ENCODE results near the gene MGAT4A. TPM values are rescaled to one million over a fixed set of nuclear protein-coding genes. Genes with fewer than 3 reads are reported as not detected.

The MGAT4A gene
- total and polyA plus RNA-seq, 7 donors, result 9.5 to 28.2 (median 21.6) TPM

DNA sequence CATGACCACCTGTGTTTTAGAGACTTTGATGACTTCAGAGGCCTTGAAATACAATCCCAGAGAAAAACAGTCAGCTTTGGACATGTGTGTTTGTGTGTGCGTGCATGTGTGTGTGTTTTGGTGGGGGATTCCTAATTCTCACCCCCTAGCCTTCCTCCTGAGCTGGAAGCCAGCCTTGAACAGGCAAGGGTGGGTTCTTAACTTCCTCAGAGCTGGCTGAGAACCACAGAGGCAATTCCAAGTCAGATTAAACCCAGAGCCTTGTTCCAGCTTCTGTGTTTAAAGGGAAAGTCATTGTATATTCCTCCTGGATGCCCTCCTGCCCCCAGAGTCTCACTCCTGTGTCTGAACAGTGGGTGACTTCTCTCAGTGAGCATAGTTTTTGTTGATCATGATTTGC, 45.2 kb upstream of the MGAT4A start:
- TF ChIP-seq POLR2AphosphoS5 (IDR thresholded peaks at IDR 0.05), result no peak
- no peak for TF ChIP-seq EP300 (IDR thresholded peaks at IDR 0.05)
- no peak for TF ChIP-seq POLR2A (IDR thresholded peaks at IDR 0.05)
- TF ChIP-seq, protein P1, sequence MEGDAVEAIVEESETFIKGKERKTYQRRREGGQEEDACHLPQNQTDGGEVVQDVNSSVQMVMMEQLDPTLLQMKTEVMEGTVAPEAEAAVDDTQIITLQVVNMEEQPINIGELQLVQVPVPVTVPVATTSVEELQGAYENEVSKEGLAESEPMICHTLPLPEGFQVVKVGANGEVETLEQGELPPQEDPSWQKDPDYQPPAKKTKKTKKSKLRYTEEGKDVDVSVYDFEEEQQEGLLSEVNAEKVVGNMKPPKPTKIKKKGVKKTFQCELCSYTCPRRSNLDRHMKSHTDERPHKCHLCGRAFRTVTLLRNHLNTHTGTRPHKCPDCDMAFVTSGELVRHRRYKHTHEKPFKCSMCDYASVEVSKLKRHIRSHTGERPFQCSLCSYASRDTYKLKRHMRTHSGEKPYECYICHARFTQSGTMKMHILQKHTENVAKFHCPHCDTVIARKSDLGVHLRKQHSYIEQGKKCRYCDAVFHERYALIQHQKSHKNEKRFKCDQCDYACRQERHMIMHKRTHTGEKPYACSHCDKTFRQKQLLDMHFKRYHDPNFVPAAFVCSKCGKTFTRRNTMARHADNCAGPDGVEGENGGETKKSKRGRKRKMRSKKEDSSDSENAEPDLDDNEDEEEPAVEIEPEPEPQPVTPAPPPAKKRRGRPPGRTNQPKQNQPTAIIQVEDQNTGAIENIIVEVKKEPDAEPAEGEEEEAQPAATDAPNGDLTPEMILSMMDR (IDR thresholded peaks at IDR 0.05), result no peak
- WGBS, 2 donors, result 84 to 91% methylated on average over 1 of the region's 1 CpG
- no peaks in the 10 kb centered on the region for H3K4me1 ChIP-seq
- H3K27me3 ChIP-seq, result no peaks in the 10 kb centered on the region
- intact Hi-C loops (cut with DNase I), result no loop called here
- no peaks in the 10 kb centered on the region for H3K36me3 ChIP-seq
- no peaks in the 10 kb centered on the region for H3K9me3 ChIP-seq
- H3K27ac ChIP-seq, result no peak overlapping the region
- H3K4me3 ChIP-seq, result no peak overlapping the region
- DNase-seq, result no peak

DNA sequence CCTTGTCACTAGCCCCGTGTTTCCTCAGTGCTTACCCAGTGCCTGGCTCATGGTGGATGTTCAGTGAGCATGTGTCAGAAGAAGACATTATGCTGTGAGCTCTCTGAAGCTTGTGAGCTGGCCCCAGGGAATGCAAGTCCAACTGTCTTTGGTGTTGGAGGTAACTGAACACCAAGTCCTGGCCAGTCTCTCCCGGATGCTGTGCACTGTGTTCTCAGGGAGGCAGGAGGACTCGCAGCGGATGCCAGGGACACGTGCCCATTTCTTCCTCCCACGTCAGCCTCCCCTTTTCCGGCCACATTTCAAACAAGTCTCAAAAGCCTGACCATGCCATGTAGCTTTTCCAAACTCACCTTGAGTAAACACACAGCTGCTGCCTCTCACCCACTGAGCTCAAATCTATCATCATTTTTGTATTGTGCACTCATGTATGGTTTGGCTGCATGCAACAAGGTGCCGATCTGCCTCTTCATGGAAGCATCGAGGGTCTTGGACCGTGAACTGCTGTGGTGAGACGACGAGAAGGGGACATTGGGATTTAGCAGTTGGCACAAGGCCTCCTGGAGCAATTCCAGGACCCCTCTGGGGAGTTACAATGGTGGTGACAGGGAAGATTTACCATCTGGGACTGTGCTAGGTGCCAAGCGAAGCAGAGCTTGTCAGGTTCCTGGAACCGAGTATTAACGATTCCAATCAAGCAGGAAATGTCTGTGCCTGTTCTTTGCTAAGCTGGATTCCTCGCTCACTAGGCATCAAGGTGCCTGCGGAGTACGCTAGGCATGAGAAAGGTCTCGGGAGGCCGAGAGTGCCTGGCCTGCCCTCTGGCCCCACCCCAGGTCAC, 44.4 kb upstream of the MGAT4A start:
- intact Hi-C loops (cut with DNase I), result no loop called here
- no peak for DNase-seq
- H3K27ac ChIP-seq, result no peak overlapping the region
- H3K36me3 ChIP-seq, result no peaks in the 10 kb centered on the region
- WGBS, 2 donors, result 92 to 93% methylated on average over 20 of the region's 20 CpGs
- H3K4me3 ChIP-seq, result no peak overlapping the region
- no peaks in the 10 kb centered on the region for H3K27me3 ChIP-seq
- H3K4me1 ChIP-seq, result no peaks in the 10 kb centered on the region
- TF ChIP-seq, protein P1 (IDR thresholded peaks at IDR 0.05), result no peak
- TF ChIP-seq POLR2A (IDR thresholded peaks at IDR 0.05) (no peak), POLR2AphosphoS5 (IDR thresholded peaks at IDR 0.05) (no peak), EP300 (IDR thresholded peaks at IDR 0.05) (no peak)
- H3K9me3 ChIP-seq, result no peaks in the 10 kb centered on the region

DNA sequence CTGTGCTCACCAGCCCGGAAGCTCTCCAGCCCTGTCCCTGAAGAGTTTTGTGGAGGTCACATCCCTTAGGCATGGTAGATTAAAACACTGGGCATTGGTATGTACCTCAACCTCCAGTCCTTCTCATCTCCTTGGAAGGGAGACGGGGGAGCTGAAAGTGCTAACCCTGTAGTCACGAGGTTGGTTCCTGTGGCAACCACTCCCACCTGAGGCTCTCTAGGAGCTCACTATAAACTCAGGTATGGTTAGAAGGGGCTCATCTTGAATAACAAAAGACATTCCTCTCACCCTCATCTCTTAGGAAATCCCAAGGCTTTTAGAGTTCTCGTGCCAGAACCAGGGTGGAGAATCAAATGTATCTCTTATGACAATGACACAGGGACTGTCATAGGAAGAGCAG, 43.0 kb upstream of the MGAT4A start:
- Histone ChIP-seq H3K4me3 (no peak overlapping the region), H3K27ac (no peak overlapping the region), H3K4me1 (peaks cover 0 to 10% (median 5%) of the 10 kb centered on the region in 4 donors), H3K27me3 (no peaks in the 10 kb centered on the region), H3K36me3 (no peaks in the 10 kb centered on the region), H3K9me3 (no peaks in the 10 kb centered on the region)
- 92 to 94% methylated on average over 4 of the region's 4 CpGs for WGBS, 2 donors
- no peak for TF ChIP-seq POLR2AphosphoS5 (IDR thresholded peaks at IDR 0.05)
- DNase-seq, result no peak
- intact Hi-C loops (cut with DNase I), result no loop called here

DNA sequence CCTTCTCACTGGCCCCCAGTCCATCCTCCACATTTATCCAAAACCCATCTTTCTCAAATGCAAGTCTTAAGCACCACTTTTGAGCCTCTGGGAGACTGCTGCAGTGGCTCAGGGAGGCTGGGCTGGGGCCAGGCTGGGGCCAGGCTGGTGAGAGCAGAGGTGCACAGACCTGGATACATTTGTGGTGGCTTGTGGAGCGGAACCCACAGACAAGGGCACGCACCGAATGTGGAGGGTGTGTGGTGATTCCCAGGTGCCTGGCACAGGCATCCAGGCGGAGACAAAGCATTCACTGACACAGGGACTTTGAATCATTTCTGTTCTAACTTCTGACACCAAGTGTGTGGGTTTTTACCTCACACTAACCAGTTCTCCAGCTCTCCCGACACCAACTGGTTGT, 42.2 kb upstream of the MGAT4A start:
- no peaks in the 10 kb centered on the region for H3K9me3 ChIP-seq
- peaks cover 0 to 10% (median 5%) of the 10 kb centered on the region in 4 donors for H3K4me1 ChIP-seq
- intact Hi-C loops (cut with DNase I), result no loop called here
- H3K36me3 ChIP-seq, result no peaks in the 10 kb centered on the region
- no peak for DNase-seq
- TF ChIP-seq, protein P1 (IDR thresholded peaks at IDR 0.05), result no peak
- no peak for TF ChIP-seq POLR2A (IDR thresholded peaks at IDR 0.05)
- no peaks in the 10 kb centered on the region for H3K27me3 ChIP-seq
- no peak overlapping the region for H3K27ac ChIP-seq
- WGBS, 2 donors, result 77 to 94% methylated on average over 5 of the region's 5 CpGs
- H3K4me3 ChIP-seq, result no peak overlapping the region

DNA sequence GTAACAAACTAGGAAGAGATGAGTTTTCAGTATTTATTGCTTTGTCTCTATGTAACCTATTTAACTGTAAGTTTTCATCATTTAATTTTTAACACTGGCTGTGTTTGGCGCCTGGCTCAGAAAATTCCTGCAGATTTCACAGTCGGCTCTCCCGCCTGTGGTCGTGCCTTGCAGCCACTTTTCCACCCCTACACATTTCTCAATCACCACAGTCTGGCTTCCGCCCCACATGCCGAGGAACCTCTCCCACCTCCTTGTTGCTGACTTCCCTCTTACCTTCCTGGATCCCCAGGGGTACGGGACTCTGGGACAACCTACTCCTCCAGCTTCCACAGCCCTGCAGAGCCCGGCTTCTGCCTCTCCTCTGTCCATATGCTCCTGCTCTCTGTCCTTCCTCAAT, 41.6 kb upstream of the MGAT4A start:
- Histone ChIP-seq H3K9me3 (no peaks in the 10 kb centered on the region), H3K27ac (no peak overlapping the region), H3K36me3 (no peaks in the 10 kb centered on the region), H3K4me3 (no peak overlapping the region), H3K27me3 (no peaks in the 10 kb centered on the region), H3K4me1 (peaks cover 0 to 10% (median 5%) of the 10 kb centered on the region in 4 donors)
- 89 to 91% methylated on average over 8 of the region's 8 CpGs for WGBS, 2 donors
- no peak for TF ChIP-seq POLR2AphosphoS5 (IDR thresholded peaks at IDR 0.05)
- intact Hi-C loops (cut with DNase I), result no loop called here
- no peak for DNase-seq

All from sigmoid colon (tissue), 7 donors.